ENCODE results near the gene BMP8B. TPM values are rescaled to one million over a fixed set of nuclear protein-coding genes. Genes with fewer than 3 reads are reported as not detected.

BMP8B gene
- polyA plus RNA-seq, 1 of the 3 experiments (the other 2 are of a cell fraction) = 0.07 TPM

DNA sequence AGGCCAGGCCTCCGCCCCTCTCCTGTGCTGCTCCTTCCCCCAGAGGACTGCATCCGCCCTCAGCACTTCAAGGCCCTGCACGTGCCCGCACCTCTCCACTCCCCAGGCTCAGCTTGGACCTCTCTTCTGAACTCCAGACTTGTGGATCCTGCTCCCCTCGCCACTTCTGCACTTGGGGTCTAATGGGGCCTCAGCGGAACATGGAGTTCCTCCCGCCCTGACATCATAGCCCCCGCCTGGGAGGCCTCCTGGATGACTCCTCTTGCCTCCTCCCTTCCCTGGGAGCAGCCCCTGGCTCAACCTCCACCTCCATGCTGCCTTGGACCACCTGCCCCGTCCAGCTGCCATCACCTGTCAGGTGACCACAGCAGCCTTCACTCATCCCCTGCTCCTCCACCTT is 27.6 kb downstream of the BMP8B start:
- DNase-seq = no peak

DNA sequence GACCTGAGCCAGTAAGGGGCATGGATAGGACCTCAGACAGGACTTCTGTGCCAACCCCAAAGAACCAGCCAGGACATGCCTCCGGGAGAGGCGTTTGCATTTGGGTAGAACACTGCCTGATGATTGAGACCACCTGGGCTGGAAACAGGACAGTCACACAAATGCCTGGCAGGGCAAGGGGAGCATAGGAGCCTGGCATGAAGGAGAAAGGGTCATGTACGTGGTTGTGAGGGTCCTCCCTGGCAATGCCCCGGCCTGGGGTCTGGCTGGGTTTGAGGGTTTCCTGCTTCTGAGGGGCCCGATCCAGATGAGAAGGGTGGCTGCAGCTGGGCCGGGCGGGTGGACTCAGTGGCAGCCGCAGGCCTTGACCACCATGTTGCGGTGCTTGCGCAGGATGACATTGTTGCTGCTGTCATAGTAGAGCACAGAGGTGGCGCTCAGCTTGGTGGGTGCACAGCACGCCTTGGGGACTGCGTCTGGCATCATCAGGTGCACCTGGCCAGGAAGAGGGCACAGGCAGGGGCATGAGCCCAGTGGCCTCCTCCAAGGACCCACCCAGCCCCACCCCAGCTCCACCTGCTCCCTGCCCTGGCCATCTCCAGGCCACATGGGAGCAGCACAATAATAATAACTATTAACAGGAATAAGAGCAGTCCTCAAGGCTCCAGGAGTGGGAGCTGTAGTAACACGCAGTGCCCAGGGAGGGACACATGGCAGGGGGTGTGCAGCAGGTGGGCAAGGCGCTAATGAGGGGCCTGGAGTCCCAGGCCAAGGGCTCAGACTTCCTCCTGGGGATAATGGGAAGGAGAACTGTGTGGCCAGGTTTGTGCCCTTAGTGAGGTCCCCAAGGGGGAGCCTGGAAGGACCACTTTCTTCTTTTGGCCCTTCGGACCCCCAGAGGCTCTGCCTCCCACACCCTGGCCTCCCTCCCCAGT is 28.3 kb downstream of the BMP8B start:
- Histone ChIP-seq H3K4me1 (ENCODE audit: control insufficient read depth in 1 of 2, insufficient read depth in 2 of 2, low read depth in 1 of 2, low read length in 1 of 2) (no peaks in the 10 kb centered on the region; a peak in 1 of 4 replicates), H3K4me2 (no peak overlapping the region), H3K9ac (no peak overlapping the region), H3K27me3 (ENCODE audit: insufficient read depth) (no peaks in the 10 kb centered on the region), H3K27ac (ENCODE audit: low read depth in 2 of 2, low read length in 1 of 2) (no peak overlapping the region; a peak in 1 of 4 replicates), H3K36me3 (replicated peaks in 1 of 2; ENCODE audit: control insufficient read depth in 1 of 2, insufficient read depth in 2 of 2, low read length in 1 of 2) (peaks cover 15 to 26% of the 10 kb centered on the region in 2 experiments), H4K20me1 (ENCODE audit: insufficient read depth) (no peaks in the 10 kb centered on the region), H3K9me2 (no peaks in the 10 kb centered on the region), H3K4me3 (ENCODE audit: low read depth in 2 of 2, low read length in 1 of 2) (no peak overlapping the region), H3F3A (replicated peaks; ENCODE audit: insufficient read depth) (peaks cover 4% of the 10 kb centered on the region), H2AFZ (ENCODE audit: low read depth) (no peak overlapping the region), H3K9me3 (no peaks in the 10 kb centered on the region), H3K79me2 (ENCODE audit: insufficient read depth) (no peaks in the 10 kb centered on the region)
- POLR2A ChIA-PET = no interaction called here
- no peak for TF ChIP-seq GABPA (IDR thresholded peaks at IDR 0.05; ENCODE audit: low read depth)
- no peak for TF ChIP-seq RXRA (IDR thresholded peaks at IDR 0.05; ENCODE audit: borderline replicate concordance, low read depth)
- TF ChIP-seq, protein P1, sequence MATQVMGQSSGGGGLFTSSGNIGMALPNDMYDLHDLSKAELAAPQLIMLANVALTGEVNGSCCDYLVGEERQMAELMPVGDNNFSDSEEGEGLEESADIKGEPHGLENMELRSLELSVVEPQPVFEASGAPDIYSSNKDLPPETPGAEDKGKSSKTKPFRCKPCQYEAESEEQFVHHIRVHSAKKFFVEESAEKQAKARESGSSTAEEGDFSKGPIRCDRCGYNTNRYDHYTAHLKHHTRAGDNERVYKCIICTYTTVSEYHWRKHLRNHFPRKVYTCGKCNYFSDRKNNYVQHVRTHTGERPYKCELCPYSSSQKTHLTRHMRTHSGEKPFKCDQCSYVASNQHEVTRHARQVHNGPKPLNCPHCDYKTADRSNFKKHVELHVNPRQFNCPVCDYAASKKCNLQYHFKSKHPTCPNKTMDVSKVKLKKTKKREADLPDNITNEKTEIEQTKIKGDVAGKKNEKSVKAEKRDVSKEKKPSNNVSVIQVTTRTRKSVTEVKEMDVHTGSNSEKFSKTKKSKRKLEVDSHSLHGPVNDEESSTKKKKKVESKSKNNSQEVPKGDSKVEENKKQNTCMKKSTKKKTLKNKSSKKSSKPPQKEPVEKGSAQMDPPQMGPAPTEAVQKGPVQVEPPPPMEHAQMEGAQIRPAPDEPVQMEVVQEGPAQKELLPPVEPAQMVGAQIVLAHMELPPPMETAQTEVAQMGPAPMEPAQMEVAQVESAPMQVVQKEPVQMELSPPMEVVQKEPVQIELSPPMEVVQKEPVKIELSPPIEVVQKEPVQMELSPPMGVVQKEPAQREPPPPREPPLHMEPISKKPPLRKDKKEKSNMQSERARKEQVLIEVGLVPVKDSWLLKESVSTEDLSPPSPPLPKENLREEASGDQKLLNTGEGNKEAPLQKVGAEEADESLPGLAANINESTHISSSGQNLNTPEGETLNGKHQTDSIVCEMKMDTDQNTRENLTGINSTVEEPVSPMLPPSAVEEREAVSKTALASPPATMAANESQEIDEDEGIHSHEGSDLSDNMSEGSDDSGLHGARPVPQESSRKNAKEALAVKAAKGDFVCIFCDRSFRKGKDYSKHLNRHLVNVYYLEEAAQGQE (IDR thresholded peaks at IDR 0.05; ENCODE audit: low read depth, low read length) = no peak
- TF ChIP-seq, protein P2, sequence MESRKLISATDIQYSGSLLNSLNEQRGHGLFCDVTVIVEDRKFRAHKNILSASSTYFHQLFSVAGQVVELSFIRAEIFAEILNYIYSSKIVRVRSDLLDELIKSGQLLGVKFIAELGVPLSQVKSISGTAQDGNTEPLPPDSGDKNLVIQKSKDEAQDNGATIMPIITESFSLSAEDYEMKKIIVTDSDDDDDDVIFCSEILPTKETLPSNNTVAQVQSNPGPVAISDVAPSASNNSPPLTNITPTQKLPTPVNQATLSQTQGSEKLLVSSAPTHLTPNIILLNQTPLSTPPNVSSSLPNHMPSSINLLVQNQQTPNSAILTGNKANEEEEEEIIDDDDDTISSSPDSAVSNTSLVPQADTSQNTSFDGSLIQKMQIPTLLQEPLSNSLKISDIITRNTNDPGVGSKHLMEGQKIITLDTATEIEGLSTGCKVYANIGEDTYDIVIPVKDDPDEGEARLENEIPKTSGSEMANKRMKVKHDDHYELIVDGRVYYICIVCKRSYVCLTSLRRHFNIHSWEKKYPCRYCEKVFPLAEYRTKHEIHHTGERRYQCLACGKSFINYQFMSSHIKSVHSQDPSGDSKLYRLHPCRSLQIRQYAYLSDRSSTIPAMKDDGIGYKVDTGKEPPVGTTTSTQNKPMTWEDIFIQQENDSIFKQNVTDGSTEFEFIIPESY (IDR thresholded peaks at IDR 0.05; ENCODE audit: borderline replicate concordance, low read depth) = no peak
- 85% methylated on average over 10 of the region's 16 CpGs for WGBS (ENCODE audit: low lambda C conversion rate)
- CTCF ChIA-PET = no interaction called here
- DNase-seq = no peak

More for the DNA sequence above, 27.6 kb downstream of the BMP8B start:
- Histone ChIP-seq H2AFZ (ENCODE audit: low read depth) (no peak overlapping the region), H3K4me3 (ENCODE audit: low read depth in 2 of 2, low read length in 1 of 2) (no peak overlapping the region), H3K79me2 (ENCODE audit: insufficient read depth) (no peaks in the 10 kb centered on the region), H3K4me1 (ENCODE audit: control insufficient read depth in 1 of 2, insufficient read depth in 2 of 2, low read depth in 1 of 2, low read length in 1 of 2) (no peaks in the 10 kb centered on the region; a peak in 1 of 4 replicates), H3K36me3 (replicated peaks in 1 of 2; ENCODE audit: control insufficient read depth in 1 of 2, insufficient read depth in 2 of 2, low read length in 1 of 2) (peaks cover 15 to 19% of the 10 kb centered on the region in 2 experiments), H3K9me3 (no peaks in the 10 kb centered on the region), H3K9ac (no peak overlapping the region), H3F3A (replicated peaks; ENCODE audit: insufficient read depth) (peaks cover 4% of the 10 kb centered on the region), H3K27me3 (ENCODE audit: insufficient read depth) (no peaks in the 10 kb centered on the region), H3K4me2 (no peak overlapping the region), H3K27ac (ENCODE audit: low read depth in 2 of 2, low read length in 1 of 2) (no peak overlapping the region), H4K20me1 (ENCODE audit: insufficient read depth) (no peaks in the 10 kb centered on the region), H3K9me2 (no peaks in the 10 kb centered on the region)
- POLR2A ChIA-PET = no interaction called here
- 74% methylated on average over 8 of the region's 9 CpGs for WGBS (ENCODE audit: low lambda C conversion rate)
- no peak for TF ChIP-seq JUND (IDR thresholded peaks at IDR 0.05)
- TF ChIP-seq RAD21 (IDR thresholded peaks at IDR 0.05; ENCODE audit: low read length) = no peak
- TF ChIP-seq TEAD4 (IDR thresholded peaks at IDR 0.05; ENCODE audit: borderline replicate concordance, insufficient read depth) = no peak
- TF ChIP-seq NFIC (IDR thresholded peaks at IDR 0.05; ENCODE audit: borderline replicate concordance) = no peak
- TF ChIP-seq TCF12 (IDR thresholded peaks at IDR 0.05) = no peak
- CTCF ChIA-PET = no interaction called here
